ENCODE data around the gene ADAP2. TPM values are rescaled to one million over a fixed set of nuclear protein-coding genes. Genes with fewer than 3 reads are reported as not detected.
"Not testable (repeated sequence)": the region's sequence is repeated elsewhere in the genome, so short reads cannot be mapped to it uniquely, and the experiment has no call there.

The ADAP2 gene
- total RNA-seq, 1 donor: 0.72 TPM

DNA sequence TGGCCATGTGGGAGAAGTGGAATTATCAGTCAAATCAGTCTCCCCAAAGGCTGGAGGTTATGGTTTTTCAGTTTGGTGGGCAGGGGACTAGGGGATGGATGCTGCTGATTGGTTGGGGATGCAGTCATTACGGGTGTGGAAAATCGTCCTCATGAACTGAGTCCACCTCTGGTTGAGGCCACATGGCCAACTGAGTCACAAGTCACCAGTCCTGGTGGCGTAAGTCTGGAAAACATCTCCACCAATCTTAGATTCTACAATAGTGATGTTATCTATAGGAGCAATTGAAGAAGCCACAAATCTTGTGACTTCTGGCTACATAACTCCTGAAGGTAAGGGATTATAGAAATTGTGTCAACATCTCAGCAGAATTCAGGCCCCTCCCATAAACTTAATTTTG is 43.9 kb downstream of the ADAP2 start:
- Histone ChIP-seq H2AFZ (ENCODE audit: low read length) (no peak overlapping the region), H3K4me2 (ENCODE audit: insufficient read depth, low read length) (no peak overlapping the region), H4K20me1 (ENCODE audit: insufficient read depth, low read length) (no peaks in the 10 kb centered on the region), H3K9me3 (ENCODE audit: low read depth, low read length) (no peaks in the 10 kb centered on the region), H3K27ac (ENCODE audit: low read depth, low read length) (no peak overlapping the region), H3K4me3 (ENCODE audit: insufficient read depth, low read length) (no peak overlapping the region), H3K36me3 (ENCODE audit: insufficient read depth, low read length) (no peaks in the 10 kb centered on the region), H3K4me1 (ENCODE audit: insufficient read depth, low read length) (peaks cover 11% of the 10 kb centered on the region), H3K79me2 (ENCODE audit: insufficient read depth, low read length) (no peaks in the 10 kb centered on the region), H3K27me3 (ENCODE audit: insufficient read depth, low read length) (no peaks in the 10 kb centered on the region)
- TF ChIP-seq, protein P1, sequence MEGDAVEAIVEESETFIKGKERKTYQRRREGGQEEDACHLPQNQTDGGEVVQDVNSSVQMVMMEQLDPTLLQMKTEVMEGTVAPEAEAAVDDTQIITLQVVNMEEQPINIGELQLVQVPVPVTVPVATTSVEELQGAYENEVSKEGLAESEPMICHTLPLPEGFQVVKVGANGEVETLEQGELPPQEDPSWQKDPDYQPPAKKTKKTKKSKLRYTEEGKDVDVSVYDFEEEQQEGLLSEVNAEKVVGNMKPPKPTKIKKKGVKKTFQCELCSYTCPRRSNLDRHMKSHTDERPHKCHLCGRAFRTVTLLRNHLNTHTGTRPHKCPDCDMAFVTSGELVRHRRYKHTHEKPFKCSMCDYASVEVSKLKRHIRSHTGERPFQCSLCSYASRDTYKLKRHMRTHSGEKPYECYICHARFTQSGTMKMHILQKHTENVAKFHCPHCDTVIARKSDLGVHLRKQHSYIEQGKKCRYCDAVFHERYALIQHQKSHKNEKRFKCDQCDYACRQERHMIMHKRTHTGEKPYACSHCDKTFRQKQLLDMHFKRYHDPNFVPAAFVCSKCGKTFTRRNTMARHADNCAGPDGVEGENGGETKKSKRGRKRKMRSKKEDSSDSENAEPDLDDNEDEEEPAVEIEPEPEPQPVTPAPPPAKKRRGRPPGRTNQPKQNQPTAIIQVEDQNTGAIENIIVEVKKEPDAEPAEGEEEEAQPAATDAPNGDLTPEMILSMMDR (IDR thresholded peaks at IDR 0.05; ENCODE audit: extremely low read depth, low read depth, low read length): no peak
- no peak for DNase-seq (ENCODE audit: insufficient read length, low spot score, missing footprints)

- peaks cover 12% of the 10 kb centered on the region for H3K79me2 ChIP-seq (ENCODE audit: insufficient read depth, low read length)
- H2AFZ ChIP-seq (ENCODE audit: low read length); H3K27me3 ChIP-seq (ENCODE audit: insufficient read depth, low read length); H3K4me3 ChIP-seq (ENCODE audit: insufficient read depth, low read length); H3K27ac ChIP-seq (ENCODE audit: low read depth, low read length); DNase-seq (ENCODE audit: insufficient read length, low spot score, missing footprints); H4K20me1 ChIP-seq (ENCODE audit: insufficient read depth, low read length); H3K4me1 ChIP-seq (ENCODE audit: insufficient read depth, low read length); H3K36me3 ChIP-seq (ENCODE audit: insufficient read depth, low read length); H3K4me2 ChIP-seq (ENCODE audit: insufficient read depth, low read length); H3K9me3 ChIP-seq (ENCODE audit: low read depth, low read length): not testable (repeated sequence)
Observed at GRCh38 chr17:30967911-30968310, 46.2 kb downstream of the ADAP2 start.

DNA sequence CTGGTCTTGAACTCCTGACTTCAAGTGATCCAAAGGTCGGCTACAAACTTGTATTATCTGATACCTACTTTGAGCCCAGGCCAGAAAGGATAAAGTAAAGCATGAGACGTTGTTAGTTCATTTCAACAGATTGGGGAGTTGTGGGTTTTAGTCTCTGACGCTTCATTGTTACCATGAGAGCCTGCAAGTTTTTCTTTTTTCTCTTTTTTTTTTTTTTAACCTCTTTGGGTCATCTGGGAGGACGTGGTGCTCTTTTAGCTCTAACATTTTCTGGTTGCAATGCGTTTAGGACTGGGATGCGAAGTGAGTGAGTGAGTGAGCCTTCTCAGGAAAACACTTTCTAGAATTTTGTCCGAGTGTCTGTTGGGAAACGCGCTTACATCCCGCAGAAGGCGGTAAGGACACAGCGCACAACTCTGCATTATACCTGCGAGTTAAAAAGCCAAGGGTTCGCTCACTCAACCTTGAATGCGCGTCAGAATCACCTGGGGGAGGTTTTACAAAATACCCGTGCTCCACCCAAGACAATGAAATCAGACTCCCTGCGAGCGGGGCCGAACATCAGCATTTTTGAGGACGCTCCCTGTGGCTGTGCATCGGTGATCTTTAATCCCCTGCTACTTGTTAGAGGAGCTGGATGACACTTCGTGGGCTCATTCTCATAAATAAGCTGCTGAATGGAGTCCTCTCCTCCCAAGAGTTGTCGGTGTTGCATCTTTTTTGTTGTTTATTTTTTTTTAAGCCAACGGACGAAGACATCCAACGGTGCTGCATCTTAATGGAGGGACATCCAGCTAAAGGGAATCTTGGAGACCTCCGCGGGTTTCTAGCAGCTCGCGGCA is 48.5 kb downstream of the ADAP2 start:
- Histone ChIP-seq H3K4me2 (ENCODE audit: insufficient read depth, low read length) (peak overlapping the region; percentile 92), H2AFZ (ENCODE audit: low read length) (peak overlapping the region; percentile 96), H3K27ac (ENCODE audit: low read depth, low read length) (peak overlapping the region; percentile 74), H3K36me3 (ENCODE audit: insufficient read depth, low read length) (no peaks in the 10 kb centered on the region), H3K4me1 (ENCODE audit: insufficient read depth, low read length) (peaks cover 5% of the 10 kb centered on the region), H3K27me3 (ENCODE audit: insufficient read depth, low read length) (no peaks in the 10 kb centered on the region), H3K9me3 (ENCODE audit: low read depth, low read length) (no peaks in the 10 kb centered on the region), H4K20me1 (ENCODE audit: insufficient read depth, low read length) (no peaks in the 10 kb centered on the region), H3K4me3 (ENCODE audit: insufficient read depth, low read length) (peak overlapping the region; percentile 83), H3K79me2 (ENCODE audit: insufficient read depth, low read length) (peaks cover 30% of the 10 kb centered on the region)
- TF ChIP-seq, protein P1 (IDR thresholded peaks at IDR 0.05; ENCODE audit: extremely low read depth, low read depth, low read length): no peak
- peak; percentile 61 for DNase-seq (ENCODE audit: insufficient read length, low spot score, missing footprints)

GRCh38 chr17:30970831-30971567 is 49.3 kb downstream of the ADAP2 start, which contains the start of gene RNF135:
Gene RNF135, plus strand, starts transcription at chr17:30971039. Its CDS starts 35 bp downstream, at chr17:30971074.
- Histone ChIP-seq H3K9me3 (ENCODE audit: low read depth, low read length) (no peaks in the 10 kb centered on the region), H3K4me2 (ENCODE audit: insufficient read depth, low read length) (peak within 1 kb of the TSS; percentile 92), H3K27ac (ENCODE audit: low read depth, low read length) (peak within 1 kb of the TSS; percentile 74), H3K4me3 (ENCODE audit: insufficient read depth, low read length) (peak within 1 kb of the TSS; percentile 83), H2AFZ (ENCODE audit: low read length) (peak within 1 kb of the TSS; percentile 96), H3K27me3 (ENCODE audit: insufficient read depth, low read length) (no peaks in the 10 kb centered on the region), H3K36me3 (ENCODE audit: insufficient read depth, low read length) (peaks cover 2% of the 10 kb centered on the region), H4K20me1 (ENCODE audit: insufficient read depth, low read length) (peaks cover 3% of the 10 kb centered on the region), H3K4me1 (ENCODE audit: insufficient read depth, low read length) (peaks cover 5% of the 10 kb centered on the region), H3K79me2 (ENCODE audit: insufficient read depth, low read length) (peaks cover 35% of the 10 kb centered on the region)
- peak; percentile 99 for DNase-seq (ENCODE audit: insufficient read length, low spot score, missing footprints)
- TF ChIP-seq, protein P1 (IDR thresholded peaks at IDR 0.05; ENCODE audit: extremely low read depth, low read depth, low read length): no peak
